ENCODE measurements around the gene RPS2.

The RPS2 gene

GRCh38 chr16:1998852-1999801, 34.5 kb upstream of the RPS2 start:
- no peak for DNase-seq

GRCh38 chr16:1998360-1998835, 33.8 kb upstream of the RPS2 start:
- DNase-seq = no peak

- no peak for DNase-seq
These were observed 33.1 kb upstream of the RPS2 start for GRCh38 chr16:1997494-1998359.

- no peak for DNase-seq
These were observed 29.1 kb upstream of the RPS2 start for GRCh38 chr16:1993731-1994131.

- DNase-seq = no peak
These were observed 28.2 kb upstream of the RPS2 start for GRCh38 chr16:1992704-1993317.

GRCh38 chr16:1991948-1992703, 27.5 kb upstream of the RPS2 start:
- peak; percentile 93 to 100 (median 98) for DNase-seq

GRCh38 chr16:1991588-1991947, 26.9 kb upstream of the RPS2 start:
- DNase-seq = no peak

GRCh38 chr16:1991135-1991551, 26.5 kb upstream of the RPS2 start:
- DNase-seq = peak in 4 of 5 donors; percentile 39 to 66 (median 50)

GRCh38 chr16:1990351-1991134, 25.9 kb upstream of the RPS2 start:
- DNase-seq = peak in 1 of 5 donors; percentile 50

- DNase-seq = no peak
These were observed 25.4 kb upstream of the RPS2 start for GRCh38 chr16:1990101-1990350.

- DNase-seq = no peak
These were observed 24.8 kb upstream of the RPS2 start, which contains the start of gene SYNGR3 for GRCh38 chr16:1989209-1990100. TSS of gene SYNGR3 (plus strand) at chr16:1989970. CDS start at chr16:1990103, 133 bp downstream.

GRCh38 chr16:1987198-1987597, 22.6 kb upstream of the RPS2 start:
- no peak for DNase-seq

GRCh38 chr16:1985466-1986150, 21.0 kb upstream of the RPS2 start:
- no peak for DNase-seq

GRCh38 chr16:1984347-1985225, 20.0 kb upstream of the RPS2 start:
- peak in 1 of 5 donors; percentile 27 for DNase-seq

- DNase-seq = peak in 4 of 5 donors; percentile 38 to 80 (median 51)
These were observed 19.1 kb upstream of the RPS2 start, which contains the start of gene GFER for GRCh38 chr16:1983544-1984346. TSS of gene GFER (plus strand) at chr16:1984193. CDS start at chr16:1984219, 26 bp downstream.

GRCh38 chr16:1982991-1983543, 18.4 kb upstream of the RPS2 start:
- DNase-seq = no peak

GRCh38 chr16:1982013-1982433, 17.4 kb upstream of the RPS2 start:
- DNase-seq = no peak
